Thyroid gland (tissue), 4 donors: ENCODE measurements around the gene BLVRA. TPM values are rescaled to one million over a fixed set of nuclear protein-coding genes. Genes with fewer than 3 reads are reported as not detected.
A peak's percentile ranks its signal among the peaks of the same experiment; 100 is the strongest.

ENCODE experiments used
- DNase-seq, 2 donors: peaks; one replicate each; pipeline ENCODE4 v3.0.0-alpha.2; 2019
- H3K27ac ChIP-seq, 3 donors: fragments of 200-600 bp; sonication (generic); 1 replicate in 2 of 3; 2 replicates in 1 of 3; pipeline ENCODE4 v1.5.1; 2016 to 2019; ENCODE audit warnings: mild to moderate bottlenecking in 1 of 3, moderate library complexity in 1 of 3
- H3K27me3 ChIP-seq: fragments of 200-600 bp; sonication (generic); one replicate; pipeline ENCODE4 v1.5.1; 2019
- H3K36me3 ChIP-seq, 2 donors: fragments of 200-600 bp; sonication (generic); one replicate each; pipeline ENCODE4 v1.5.1; 2016 to 2019
- H3K4me1 ChIP-seq, 2 donors: fragments of 200-600 bp; sonication (generic); one replicate each; pipeline ENCODE4 v1.5.1; 2017 to 2019
- H3K4me3 ChIP-seq, 3 donors: fragments of 200-600 bp; sonication (generic); replicated peaks in 1 of 3; 1 replicate in 2 of 3; 2 replicates in 1 of 3; pipeline ENCODE4 v1.5.1; 2016; ENCODE audit warnings: mild to moderate bottlenecking in 1 of 3
- H3K9me3 ChIP-seq: fragments of 200-600 bp; sonication (generic); one replicate; pipeline ENCODE4 v1.5.1; 2017
- POLR2A ChIP-seq, 2 donors: fragments of 450-650 bp; IDR thresholded peaks; one replicate each; pipeline ENCODE4 v1.6.1; 2017; ENCODE audit warnings: antibody characterized with exemption in 2 of 2, mild to moderate bottlenecking in 2 of 2, moderate library complexity in 1 of 2
- WGBS, 2 donors: methylation state at CpG; one replicate each; pipeline ENCODE4 v1.1.5; 2017; 5-methylcytosine and 5-hydroxymethylcytosine counted together
- intact Hi-C: fragments of 100-400 bp; cut with DNase I; formaldehyde crosslinking; loops from one replicate; pipeline ENCODE4 v1.15.1; 2023
- total RNA-seq, 4 donors: library from RNA; depleted of rRNA; stranded (reverse); fragments of >200 nt; gene quantifications; one replicate each; pipeline ENCODE4 v1.2.3, GENCODE V29; 2016
- TF ChIP-seq, protein P1 (sequence below), 6 experiments: fragments of 200-600 bp in 3 of 6; fragments of 450-650 bp in 3 of 6; sonication (generic) in 3 of 6; IDR thresholded peaks; one replicate each; pipeline ENCODE4 v1.5.1; 2016 to 2019; ENCODE audit warnings: antibody characterized with exemption in 6 of 6, mild to moderate bottlenecking in 2 of 6, inconsistent platforms in 1 of 6, moderate library complexity in 1 of 6

The BLVRA gene
- total RNA-seq, 4 donors from 2014 or later, result 28.5 to 44.5 (median 36.7) TPM

DNA sequence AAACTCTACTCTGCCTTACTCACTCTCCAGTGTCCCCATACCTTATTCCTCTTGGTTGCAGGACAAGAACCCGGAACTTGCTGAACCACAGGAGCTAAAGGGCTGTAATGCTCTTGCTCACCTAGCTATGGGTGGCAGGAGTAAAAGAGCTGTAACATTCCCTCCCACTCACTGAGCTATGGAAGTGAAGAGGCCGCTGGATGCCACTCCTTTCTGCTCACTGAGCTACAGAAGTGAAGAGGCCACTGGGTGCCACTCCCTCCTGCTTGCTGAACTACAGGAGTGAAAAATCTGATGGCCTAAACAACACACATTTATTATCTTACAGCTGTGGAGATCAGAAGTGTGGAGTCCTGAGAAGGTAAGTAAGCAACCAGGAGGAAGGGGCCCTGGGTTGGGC is 93.3 kb downstream of the BLVRA start:
- H3K27ac ChIP-seq, result no peak overlapping the region
- intact Hi-C loops, result no loop called here
- no peaks in the 10 kb centered on the region for H3K27me3 ChIP-seq
- DNase-seq, result peak; percentile 24 to 34
- H3K4me3 ChIP-seq, result no peak overlapping the region
- TF ChIP-seq, protein P1, sequence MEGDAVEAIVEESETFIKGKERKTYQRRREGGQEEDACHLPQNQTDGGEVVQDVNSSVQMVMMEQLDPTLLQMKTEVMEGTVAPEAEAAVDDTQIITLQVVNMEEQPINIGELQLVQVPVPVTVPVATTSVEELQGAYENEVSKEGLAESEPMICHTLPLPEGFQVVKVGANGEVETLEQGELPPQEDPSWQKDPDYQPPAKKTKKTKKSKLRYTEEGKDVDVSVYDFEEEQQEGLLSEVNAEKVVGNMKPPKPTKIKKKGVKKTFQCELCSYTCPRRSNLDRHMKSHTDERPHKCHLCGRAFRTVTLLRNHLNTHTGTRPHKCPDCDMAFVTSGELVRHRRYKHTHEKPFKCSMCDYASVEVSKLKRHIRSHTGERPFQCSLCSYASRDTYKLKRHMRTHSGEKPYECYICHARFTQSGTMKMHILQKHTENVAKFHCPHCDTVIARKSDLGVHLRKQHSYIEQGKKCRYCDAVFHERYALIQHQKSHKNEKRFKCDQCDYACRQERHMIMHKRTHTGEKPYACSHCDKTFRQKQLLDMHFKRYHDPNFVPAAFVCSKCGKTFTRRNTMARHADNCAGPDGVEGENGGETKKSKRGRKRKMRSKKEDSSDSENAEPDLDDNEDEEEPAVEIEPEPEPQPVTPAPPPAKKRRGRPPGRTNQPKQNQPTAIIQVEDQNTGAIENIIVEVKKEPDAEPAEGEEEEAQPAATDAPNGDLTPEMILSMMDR (IDR thresholded peaks at IDR 0.05), result no peak
- WGBS, 2 donors, result 60 to 74% methylated on average over 2 of the region's 2 CpGs
- H3K4me1 ChIP-seq, result no peaks in the 10 kb centered on the region
- no peaks in the 10 kb centered on the region for H3K36me3 ChIP-seq
- H3K9me3 ChIP-seq, result no peaks in the 10 kb centered on the region

DNA sequence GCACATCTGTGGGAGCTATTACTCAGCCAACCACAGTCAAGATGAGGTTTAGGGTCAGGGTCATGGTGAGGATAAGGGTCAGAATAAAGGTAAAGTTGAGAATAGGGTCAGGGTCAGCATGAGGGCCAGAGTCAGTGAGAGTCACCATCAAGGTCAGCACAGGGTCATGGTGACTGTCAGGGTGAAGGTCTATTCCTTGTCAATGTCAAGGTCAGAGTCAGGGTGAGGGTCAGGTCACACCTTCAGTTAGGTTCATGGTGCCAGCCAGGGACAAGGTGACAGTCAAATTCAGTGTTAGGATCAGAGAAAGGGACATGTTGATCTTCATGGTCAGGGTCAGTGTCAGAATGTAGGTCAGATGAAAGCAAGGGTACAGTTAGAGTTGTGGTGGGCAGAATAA is 96.7 kb downstream of the BLVRA start:
- no peak overlapping the region for H3K27ac ChIP-seq

DNA sequence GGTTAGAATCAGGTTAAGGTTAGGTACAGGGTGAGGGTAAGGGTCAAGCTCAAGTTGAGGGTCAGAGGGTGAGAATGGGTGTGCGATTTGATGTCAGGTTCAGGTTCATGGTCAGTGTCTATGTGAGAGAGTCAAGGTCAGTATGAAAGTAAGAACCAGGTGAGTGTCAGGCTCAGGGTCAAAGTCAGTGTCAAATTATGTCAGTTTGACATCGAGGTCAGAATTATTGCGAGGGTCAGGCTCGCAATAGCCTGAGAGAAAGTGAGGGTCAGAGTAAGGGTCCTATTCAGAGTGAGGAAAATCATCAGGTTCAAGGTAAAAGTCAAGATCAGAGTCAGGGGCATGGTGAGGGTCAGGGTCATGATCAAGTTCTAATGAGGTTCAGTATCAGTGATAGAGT is 97.8 kb downstream of the BLVRA start:
- intact Hi-C loops, result no loop called here
- Histone ChIP-seq H3K27ac (no peak overlapping the region), H3K9me3 (no peaks in the 10 kb centered on the region), H3K27me3 (no peaks in the 10 kb centered on the region), H3K4me3 (no peak overlapping the region), H3K36me3 (no peaks in the 10 kb centered on the region), H3K4me1 (no peaks in the 10 kb centered on the region)
- TF ChIP-seq POLR2A (IDR thresholded peaks at IDR 0.05), result no peak
- TF ChIP-seq, protein P1 (IDR thresholded peaks at IDR 0.05), result no peak
- DNase-seq, result no peak
- WGBS, 2 donors, result 91 to 94% methylated on average over 4 of the region's 4 CpGs

More for the DNA sequence above, 96.7 kb downstream of the BLVRA start:
- intact Hi-C loops, result no loop called here
- no peaks in the 10 kb centered on the region for H3K27me3 ChIP-seq
- TF ChIP-seq, protein P1 (IDR thresholded peaks at IDR 0.05), result no peak
- TF ChIP-seq POLR2A (IDR thresholded peaks at IDR 0.05), result no peak
- no peaks in the 10 kb centered on the region for H3K9me3 ChIP-seq
- DNase-seq, result no peak
- no peaks in the 10 kb centered on the region for H3K4me1 ChIP-seq
- no peak overlapping the region for H3K4me3 ChIP-seq
- no peaks in the 10 kb centered on the region for H3K36me3 ChIP-seq

Other genes with a start within 250 kb of the BLVRA start
- 10 to 100 TPM in 3 of 4 donors, 1 to 10 TPM in 1; 7.9 to 22.9 (median 16.4) TPM for gene STK17A, start 175.6 kb upstream of the BLVRA start, total RNA-seq
- gene COA1, start 29.2 kb upstream of the BLVRA start, total RNA-seq, result 10 to 100 TPM; 59.4 to 72.0 (median 68.7) TPM
- 100 to 1,000 TPM in 1 of 4 donors, 10 to 100 TPM in 3; 52.2 to 110 (median 88.7) TPM for gene MRPS24, start 110.8 kb downstream of the BLVRA start, total RNA-seq
- 10 to 100 TPM; 33.2 to 51.6 (median 41.0) TPM for gene URGCP, start 147.9 kb downstream of the BLVRA start, total RNA-seq
- gene UBE2D4, start 167.8 kb downstream of the BLVRA start, total RNA-seq, result 10 to 100 TPM; 28.2 to 50.4 (median 31.1) TPM
- gene SPDYE1, start 239.2 kb downstream of the BLVRA start, total RNA-seq, result not detected